HEK293 (cell line): ENCODE results near the gene C1GALT1C1.
"Not testable (repeated sequence)": the region's sequence is repeated elsewhere in the genome, so short reads cannot be mapped to it uniquely, and the experiment has no call there.

ENCODE experiments used
- CTCF ChIA-PET: fragments of 350-600 bp; formaldehyde crosslinking; extraction: SDS; loops from one replicate; lab custom pipeline; 2021; ENCODE audit warnings: antibody characterized with exemption; lab: Yijun Ruan, JAX
- POLR2A ChIA-PET: fragments of 300-600 bp; formaldehyde crosslinking; extraction: SDS; loops from one replicate; lab custom pipeline; 2020; ENCODE audit warnings: antibody characterized with exemption, inconsistent platforms; lab: Yijun Ruan, JAX
- H3K27ac ChIP-seq: fragments of 200-500 bp; sonication (Bioruptor generic); 2 replicates; pipeline ENCODE4 v1.5.1; 2014; ENCODE audit warnings: low read depth, low read length, control low read depth, inconsistent platforms; ENCODE audit errors: extremely low read depth
- H3K36me3 ChIP-seq, 2 experiments: fragments of 200-500 bp in 1 of 2; sonication (Bioruptor generic) in 1 of 2; 1 replicate in 1 of 2; 2 replicates in 1 of 2; pipeline ENCODE4 v1.5.1; 2014 to 2017; ENCODE audit warnings: inconsistent platforms in 2 of 2, low read length in 2 of 2; ENCODE audit not compliant: control insufficient read depth in 2 of 2, insufficient read depth in 1 of 2
- H3K4me1 ChIP-seq: fragments of 200-500 bp; sonication (Bioruptor generic); 2 replicates; pipeline ENCODE4 v1.5.1; 2014; ENCODE audit warnings: mild to moderate bottlenecking, low read length, inconsistent platforms; ENCODE audit not compliant: control insufficient read depth, insufficient read depth
- H3K4me3 ChIP-seq: 2 replicates; pipeline ENCODE4 v1.5.1; 2011; ENCODE audit warnings: low read depth, mild to moderate bottlenecking, control low read depth, low read length, moderate library complexity
- H3K9me3 ChIP-seq: fragments of 200-500 bp; sonication (Bioruptor generic); 2 replicates; pipeline ENCODE4 v1.5.1; 2014; ENCODE audit warnings: low read depth, low read length, inconsistent platforms; ENCODE audit not compliant: control insufficient read depth, insufficient read depth
- AEBP2 ChIP-seq: fragments of 450-650 bp; formaldehyde crosslinking; IDR thresholded peaks from 2 replicates; pipeline ENCODE4 v1.5.1; 2016; ENCODE audit warnings: missing biosample characterization, missing genetic modification characterization, borderline replicate concordance
- GLI2 ChIP-seq: fragments of 450-650 bp; formaldehyde crosslinking; IDR thresholded peaks from 2 replicates; pipeline ENCODE4; 2017; ENCODE audit warnings: missing biosample characterization, missing genetic modification characterization, low read depth, borderline replicate concordance
- MYNN ChIP-seq: fragments of 450-650 bp; formaldehyde crosslinking; IDR thresholded peaks from 2 replicates; pipeline ENCODE4 v1.5.1; 2016; ENCODE audit warnings: missing biosample characterization, missing genetic modification characterization, borderline replicate concordance
- RBAK ChIP-seq: fragments of 450-650 bp; formaldehyde crosslinking; IDR thresholded peaks from 2 replicates; pipeline ENCODE4 v1.5.1; 2016; ENCODE audit warnings: missing biosample characterization, missing genetic modification characterization
- REST ChIP-seq: fragments of 450-650 bp; formaldehyde crosslinking; IDR thresholded peaks from 2 replicates; pipeline ENCODE4 v1.5.1; 2016; ENCODE audit warnings: missing biosample characterization, missing genetic modification characterization
- SP3 ChIP-seq: fragments of 450-650 bp; formaldehyde crosslinking; IDR thresholded peaks from 2 replicates; pipeline ENCODE4 v1.5.1; 2016; ENCODE audit warnings: missing biosample characterization, missing genetic modification characterization
- ZBTB21 ChIP-seq: fragments of 450-650 bp; formaldehyde crosslinking; IDR thresholded peaks from 2 replicates; pipeline ENCODE4 v1.5.1; 2017; ENCODE audit warnings: missing biosample characterization, missing genetic modification characterization
- ZBTB8A ChIP-seq: fragments of 450-650 bp; formaldehyde crosslinking; IDR thresholded peaks from 2 replicates; pipeline ENCODE4 v1.5.1; 2016; ENCODE audit warnings: missing biosample characterization, missing genetic modification characterization
- ZFP37 ChIP-seq: fragments of 450-650 bp; formaldehyde crosslinking; IDR thresholded peaks from 2 replicates; pipeline ENCODE4 v1.5.1; 2016; ENCODE audit warnings: missing biosample characterization, missing genetic modification characterization
- ZNF19 ChIP-seq: fragments of 450-650 bp; formaldehyde crosslinking; IDR thresholded peaks from 2 replicates; pipeline ENCODE4; 2016; ENCODE audit warnings: missing biosample characterization, missing genetic modification characterization, low read depth
- ZNF202 ChIP-seq: fragments of 450-650 bp; formaldehyde crosslinking; IDR thresholded peaks from 2 replicates; pipeline ENCODE4 v1.5.1; 2016; ENCODE audit warnings: missing biosample characterization, missing genetic modification characterization, borderline replicate concordance
- ZNF223 ChIP-seq: fragments of 450-650 bp; formaldehyde crosslinking; IDR thresholded peaks from 2 replicates; pipeline ENCODE4 v1.5.1; 2016; ENCODE audit warnings: missing biosample characterization, missing genetic modification characterization
- ZNF292 ChIP-seq: fragments of 450-650 bp; formaldehyde crosslinking; IDR thresholded peaks from 2 replicates; pipeline ENCODE4 v1.5.1; 2016; ENCODE audit warnings: low read depth, missing biosample characterization, missing genetic modification characterization, borderline replicate concordance
- ZNF341 ChIP-seq: fragments of 450-650 bp; formaldehyde crosslinking; IDR thresholded peaks from 2 replicates; pipeline ENCODE4; 2016; ENCODE audit warnings: low read depth, missing biosample characterization, missing genetic modification characterization
- ZNF354C ChIP-seq: fragments of 450-650 bp; formaldehyde crosslinking; IDR thresholded peaks from 2 replicates; pipeline ENCODE4 v1.5.1; 2016; ENCODE audit warnings: missing biosample characterization, missing genetic modification characterization, low read depth, borderline replicate concordance
- ZNF394 ChIP-seq: fragments of 450-650 bp; formaldehyde crosslinking; IDR thresholded peaks from 2 replicates; pipeline ENCODE4 v1.5.1; 2016; ENCODE audit warnings: missing biosample characterization, missing genetic modification characterization, mild to moderate bottlenecking, moderate library complexity, borderline replicate concordance
- ZNF404 ChIP-seq: fragments of 450-650 bp; formaldehyde crosslinking; IDR thresholded peaks from 2 replicates; pipeline ENCODE4 v1.5.1; 2017; ENCODE audit warnings: missing biosample characterization, missing genetic modification characterization
- ZNF426 ChIP-seq: fragments of 450-650 bp; formaldehyde crosslinking; IDR thresholded peaks from 2 replicates; pipeline ENCODE4 v1.5.1; 2017; ENCODE audit warnings: missing biosample characterization, missing genetic modification characterization, mild to moderate bottlenecking, inconsistent platforms, moderate library complexity
- ZNF433 ChIP-seq: fragments of 450-650 bp; formaldehyde crosslinking; IDR thresholded peaks from 2 replicates; pipeline ENCODE4 v1.5.1; 2016; ENCODE audit warnings: missing biosample characterization, missing genetic modification characterization, low read depth
- ZNF514 ChIP-seq: fragments of 450-650 bp; formaldehyde crosslinking; IDR thresholded peaks from 2 replicates; pipeline ENCODE4 v1.5.1; 2016; ENCODE audit warnings: missing biosample characterization, missing genetic modification characterization
- ZNF529 ChIP-seq: fragments of 450-650 bp; formaldehyde crosslinking; IDR thresholded peaks from 2 replicates; pipeline ENCODE4 v1.5.1; 2017; ENCODE audit warnings: missing genetic modification characterization, missing biosample characterization; ENCODE audit not compliant: insufficient replicate concordance
- ZNF530 ChIP-seq: fragments of 450-650 bp; formaldehyde crosslinking; IDR thresholded peaks from 2 replicates; pipeline ENCODE4 v1.5.1; 2016; ENCODE audit warnings: low read depth, missing biosample characterization, missing genetic modification characterization
- ZNF560 ChIP-seq: fragments of 450-650 bp; formaldehyde crosslinking; IDR thresholded peaks from 2 replicates; pipeline ENCODE4 v1.5.1; 2017; ENCODE audit warnings: missing biosample characterization, missing genetic modification characterization, borderline replicate concordance
- ZNF580 ChIP-seq: fragments of 450-650 bp; formaldehyde crosslinking; IDR thresholded peaks from 2 replicates; pipeline ENCODE4 v1.5.1; 2016; ENCODE audit warnings: missing biosample characterization, missing genetic modification characterization
- ZNF610 ChIP-seq: fragments of 450-650 bp; formaldehyde crosslinking; IDR thresholded peaks from 2 replicates; pipeline ENCODE4 v1.5.1; 2016; ENCODE audit warnings: missing biosample characterization, missing genetic modification characterization, borderline replicate concordance
- ZNF629 ChIP-seq: fragments of 450-650 bp; formaldehyde crosslinking; IDR thresholded peaks from 2 replicates; pipeline ENCODE4 v1.5.1; 2017; ENCODE audit warnings: missing biosample characterization, missing genetic modification characterization
- ZNF664 ChIP-seq: fragments of 450-650 bp; formaldehyde crosslinking; IDR thresholded peaks from 2 replicates; pipeline ENCODE4 v1.5.1; 2016; ENCODE audit warnings: missing biosample characterization, missing genetic modification characterization
- ZXDB ChIP-seq: fragments of 450-650 bp; formaldehyde crosslinking; IDR thresholded peaks from 2 replicates; pipeline ENCODE4 v1.5.1; 2016; ENCODE audit warnings: missing biosample characterization, missing genetic modification characterization
- TF ChIP-seq, protein P1 (sequence below): fragments of 450-650 bp; formaldehyde crosslinking; IDR thresholded peaks from 2 replicates; pipeline ENCODE4 v1.5.1; 2016; ENCODE audit warnings: missing biosample characterization, missing genetic modification characterization

C1GALT1C1 gene

GRCh38 chrX:120664535-120664934 is 34.7 kb upstream of the C1GALT1C1 start:
- CTCF ChIA-PET, result interaction anchor here (0.6 to 2.8 kb wide), 5 partner anchors 13 to 231 kb away, joined by 3 to 20 read pairs (median 3); no protein-coding TSS in a partner anchor
- POLR2A ChIA-PET, H3K9me3 ChIP-seq, H3K27ac ChIP-seq, H3K4me3 ChIP-seq, H3K4me1 ChIP-seq, H3K36me3 ChIP-seq: not testable (repeated sequence)
- TF ChIP-seq, protein P1, sequence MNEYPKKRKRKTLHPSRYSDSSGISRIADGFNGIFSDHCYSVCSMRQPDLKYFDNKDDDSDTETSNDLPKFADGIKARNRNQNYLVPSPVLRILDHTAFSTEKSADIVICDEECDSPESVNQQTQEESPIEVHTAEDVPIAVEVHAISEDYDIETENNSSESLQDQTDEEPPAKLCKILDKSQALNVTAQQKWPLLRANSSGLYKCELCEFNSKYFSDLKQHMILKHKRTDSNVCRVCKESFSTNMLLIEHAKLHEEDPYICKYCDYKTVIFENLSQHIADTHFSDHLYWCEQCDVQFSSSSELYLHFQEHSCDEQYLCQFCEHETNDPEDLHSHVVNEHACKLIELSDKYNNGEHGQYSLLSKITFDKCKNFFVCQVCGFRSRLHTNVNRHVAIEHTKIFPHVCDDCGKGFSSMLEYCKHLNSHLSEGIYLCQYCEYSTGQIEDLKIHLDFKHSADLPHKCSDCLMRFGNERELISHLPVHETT, result 0 out of 2 replicates have a peak, but pooled peaks have one; percentile 28
- TF ChIP-seq ZXDB (tag by site-specific recombination) (peak; percentile 61; the same call in 1 of the 2 replicates), ZNF202 (peak; percentile 68; the same call in 1 of the 2 replicates), ZNF19 (tag by site-specific recombination) (0 out of 2 replicates have a peak, but pooled peaks have one; percentile 66), ZNF530 (tag by site-specific recombination) (0 out of 2 replicates have a peak, but pooled peaks have one; percentile 13), ZNF341 (peak; percentile 26; the same call in 1 of the 2 replicates), ZNF514 (tag by site-specific recombination) (peak; percentile 65; the same call in 1 of the 2 replicates), ZBTB8A (peak; percentile 78), REST (tag by site-specific recombination) (peak; percentile 72; the same call in 1 of the 2 replicates), ZNF560 (peak; percentile 72; the same call in 1 of the 2 replicates), ZNF610 (tag by site-specific recombination) (0 out of 2 replicates have a peak, but pooled peaks have one; percentile 22), ZNF580 (tag by site-specific recombination) (peak; percentile 52; the same call in 1 of the 2 replicates), ZFP37 (tag by site-specific recombination) (peak; percentile 72; the same call in 1 of the 2 replicates), AEBP2 (tag by site-specific recombination) (peak; percentile 92; the same call in 1 of the 2 replicates), SP3 (tag by site-specific recombination) (peak; percentile 48; the same call in 1 of the 2 replicates), ZNF664 (0 out of 2 replicates have a peak, but pooled peaks have one; percentile 50), ZNF223 (peak; percentile 19; the same call in 1 of the 2 replicates), ZNF354C (tag by site-specific recombination) (0 out of 2 replicates have a peak, but pooled peaks have one; percentile 64), MYNN (0 out of 2 replicates have a peak, but pooled peaks have one; percentile 15), ZNF404 (tag by site-specific recombination) (0 out of 2 replicates have a peak, but pooled peaks have one; percentile 40), ZNF629 (tag by site-specific recombination) (peak; percentile 58), ZBTB21 (tag by site-specific recombination) (0 out of 2 replicates have a peak, but pooled peaks have one; percentile 50), ZNF529 (tag by site-specific recombination) (peak; percentile 61), GLI2 (tag by site-specific recombination) (peak; percentile 5; the same call in 1 of the 2 replicates), ZNF394 (peak; percentile 93), ZNF292 (tag by site-specific recombination) (0 out of 2 replicates have a peak, but pooled peaks have one; percentile 53), ZNF433 (tag by site-specific recombination) (peak; percentile 91), ZNF426 (tag by site-specific recombination) (peak; percentile 93), RBAK (tag by site-specific recombination) (peak; percentile 45; the same call in 1 of the 2 replicates)
